H9 (cell line): ENCODE data around the gene RAB11FIP4. TPM values are rescaled to one million over a fixed set of nuclear protein-coding genes. Genes with fewer than 3 reads are reported as not detected.

Experiments
- DNase-seq: peaks from one replicate; pipeline ENCODE4 v3.0.0-alpha.2; 2017
- H2AFZ ChIP-seq: one replicate; pipeline ENCODE4 v1.6.1; 2013; ENCODE audit warnings: mild to moderate bottlenecking, low read length, control low read depth, moderate library complexity
- H2AK5ac ChIP-seq: 2 replicates; pipeline ENCODE4 v1.6.1; 2013; ENCODE audit warnings: low read length, control low read depth, mixed read lengths; ENCODE audit not compliant: insufficient read length
- H2BK120ac ChIP-seq: one replicate; pipeline ENCODE4 v1.6.1; 2013; ENCODE audit warnings: low read depth, mild to moderate bottlenecking, low read length, control low read depth, inconsistent platforms; ENCODE audit not compliant: poor library complexity, severe bottlenecking
- H2BK12ac ChIP-seq: 2 replicates; pipeline ENCODE4 v1.6.1; 2013; ENCODE audit warnings: low read length, control low read depth, mixed read lengths, low read depth; ENCODE audit not compliant: insufficient read length
- H2BK15ac ChIP-seq: 2 replicates; pipeline ENCODE4 v1.6.1; 2013; ENCODE audit warnings: low read depth, low read length, control low read depth
- H2BK20ac ChIP-seq: one replicate; pipeline ENCODE4 v1.6.1; 2013; ENCODE audit warnings: low read depth, mild to moderate bottlenecking, low read length, control low read depth, inconsistent platforms; ENCODE audit not compliant: poor library complexity, severe bottlenecking
- H2BK5ac ChIP-seq: 2 replicates; pipeline ENCODE4 v1.6.1; 2013; ENCODE audit warnings: low read length, control low read depth, mixed read lengths; ENCODE audit not compliant: insufficient read length
- H3K14ac ChIP-seq: 2 replicates; pipeline ENCODE4 v1.6.1; 2013; ENCODE audit warnings: low read length, control low read depth; ENCODE audit not compliant: insufficient read depth
- H3K18ac ChIP-seq: 2 replicates; pipeline ENCODE4 v1.6.1; 2013; ENCODE audit warnings: low read depth, mild to moderate bottlenecking, mixed read lengths, low read length, control low read depth; ENCODE audit not compliant: insufficient read length
- H3K23ac ChIP-seq: 2 replicates; pipeline ENCODE4 v1.6.1; 2013; ENCODE audit warnings: low read length, control low read depth, mixed read lengths, low read depth; ENCODE audit not compliant: insufficient read length
- H3K23me2 ChIP-seq: 2 replicates; pipeline ENCODE4 v1.6.1; 2013; ENCODE audit warnings: low read depth, mild to moderate bottlenecking, mixed read lengths, low read length, control low read depth; ENCODE audit not compliant: insufficient read length, poor library complexity, severe bottlenecking
- H3K27ac ChIP-seq: 2 replicates; pipeline ENCODE4 v1.5.1; 2013; ENCODE audit warnings: low read length, control low read depth, mixed read lengths, low read depth; ENCODE audit not compliant: insufficient read length
- H3K27me3 ChIP-seq: 2 replicates; pipeline ENCODE4 v1.6.1; 2013; ENCODE audit warnings: low read length, control low read depth, inconsistent platforms; ENCODE audit not compliant: insufficient read depth
- H3K4ac ChIP-seq: 2 replicates; pipeline ENCODE4 v1.6.1; 2013; ENCODE audit warnings: low read depth, mild to moderate bottlenecking, control low read depth, inconsistent platforms, low read length, moderate library complexity
- H3K4me1 ChIP-seq: 2 replicates; pipeline ENCODE4 v1.6.1; 2013; ENCODE audit warnings: low read length, control low read depth, inconsistent platforms; ENCODE audit not compliant: insufficient read depth
- H3K4me2 ChIP-seq: 2 replicates; pipeline ENCODE4 v1.6.1; 2013; ENCODE audit warnings: low read length, control low read depth, mixed read lengths; ENCODE audit not compliant: insufficient read length, insufficient read depth
- H3K56ac ChIP-seq: 2 replicates; pipeline ENCODE4 v1.6.1; 2013; ENCODE audit warnings: low read depth, mild to moderate bottlenecking, mixed read lengths, low read length, control low read depth; ENCODE audit not compliant: insufficient read length
- H3K79me1 ChIP-seq: 2 replicates; pipeline ENCODE4 v1.6.1; 2013; ENCODE audit warnings: low read depth, mild to moderate bottlenecking, moderate library complexity, low read length, control low read depth, inconsistent platforms; ENCODE audit not compliant: insufficient read depth, poor library complexity, severe bottlenecking
- H3K79me2 ChIP-seq: 2 replicates; pipeline ENCODE4 v1.6.1; 2013; ENCODE audit warnings: low read length, control low read depth, inconsistent platforms; ENCODE audit not compliant: insufficient read depth
- H3K9ac ChIP-seq: 2 replicates; pipeline ENCODE4 v1.6.1; 2013; ENCODE audit warnings: low read length, control low read depth, mixed read lengths; ENCODE audit not compliant: insufficient read length; ENCODE audit errors: extremely low read depth
- H3K9me3 ChIP-seq: one replicate; pipeline ENCODE4 v1.6.1; 2013; ENCODE audit warnings: low read depth, low read length, inconsistent platforms; ENCODE audit not compliant: control insufficient read depth
- H3T11ph ChIP-seq: one replicate; pipeline ENCODE4 v1.6.1; 2013; ENCODE audit warnings: mild to moderate bottlenecking, low read length, control low read depth, inconsistent platforms
- H4K20me1 ChIP-seq: one replicate; pipeline ENCODE4 v1.6.1; 2013; ENCODE audit not compliant: control insufficient read depth, insufficient read length, insufficient read depth
- H4K5ac ChIP-seq: 2 replicates; pipeline ENCODE4 v1.6.1; 2013; ENCODE audit warnings: low read depth, mild to moderate bottlenecking, mixed read lengths, low read length, control low read depth; ENCODE audit not compliant: insufficient read length
- H4K8ac ChIP-seq: replicated peaks from 2 replicates; pipeline ENCODE4 v1.6.1; 2013; ENCODE audit warnings: low read length, control low read depth, mixed read lengths, low read depth; ENCODE audit not compliant: insufficient read length
- H4K91ac ChIP-seq: 2 replicates; pipeline ENCODE4 v1.6.1; 2013; ENCODE audit warnings: low read depth, mild to moderate bottlenecking, moderate library complexity, mixed read lengths, low read length, control low read depth; ENCODE audit not compliant: insufficient read length
- H3K27ac Mint-ChIP-seq, 3 experiments: 2 replicates in 2 of 3; 3 replicates in 1 of 3; pipeline ENCODE4 v1.8.0; 2020 to 2021; ENCODE audit warnings: mixed read lengths in 3 of 3, mild to moderate bottlenecking in 1 of 3, moderate library complexity in 1 of 3
- H3K27me3 Mint-ChIP-seq: 2 replicates; pipeline ENCODE4 v1.8.0; 2021; ENCODE audit warnings: low read depth, mild to moderate bottlenecking, moderate library complexity, mixed read lengths
- H3K36me3 Mint-ChIP-seq, 3 experiments: 2 replicates in 2 of 3; 3 replicates in 1 of 3; pipeline ENCODE4 v1.8.0; 2020 to 2021; ENCODE audit warnings: low read depth in 3 of 3, mixed read lengths in 3 of 3; ENCODE audit not compliant: insufficient read depth in 1 of 3
- H3K4me1 Mint-ChIP-seq, 2 experiments: 2 replicates each; pipeline ENCODE4 v1.8.0; 2020; ENCODE audit warnings: mixed read lengths in 2 of 2
- H3K4me3 Mint-ChIP-seq, 2 experiments: 2 replicates in 1 of 2; 3 replicates in 1 of 2; pipeline ENCODE4 v1.8.0; 2020 to 2021; ENCODE audit warnings: mild to moderate bottlenecking in 2 of 2, mixed read lengths in 2 of 2, moderate library complexity in 1 of 2
- H3K9me3 Mint-ChIP-seq, 2 experiments: 2 replicates in 1 of 2; 3 replicates in 1 of 2; pipeline ENCODE4 v1.8.0; 2020; ENCODE audit warnings: mild to moderate bottlenecking in 2 of 2, mixed read lengths in 2 of 2, moderate library complexity in 1 of 2
- CTCF ChIP-seq: fragments of 200-600 bp; sonication (generic); conservative IDR thresholded peaks from 3 replicates; pipeline ENCODE4 v1.8.0; 2021; ENCODE audit warnings: antibody characterized with exemption, mild to moderate bottlenecking
- WGBS: extraction: QIAGEN DNeasy Blood & Tissue Kit; methylation state at CpG from one replicate; pipeline ENCODE4 v1.1.7; 2013; ENCODE audit warnings: missing lambda C conversion rate, low lambda C conversion rate, mixed read lengths; ENCODE audit not compliant: insufficient read length; ENCODE audit errors: extremely low coverage; 5-methylcytosine and 5-hydroxymethylcytosine counted together
- total RNA-seq: library from RNA; stranded (reverse); gene quantifications from 2 replicates; pipeline ENCODE4 v1.2.1, GENCODE V29; 2021

Gene RAB11FIP4
- total RNA-seq, 1 experiment from 2014 or later = 25.7 TPM

- TF ChIP-seq CTCF = no peak
- Histone ChIP-seq H3K56ac (no peak overlapping the region), H3K4ac (no peak overlapping the region), H4K20me1 (peaks cover 2% of the 10 kb centered on the region), H3K9ac (no peak overlapping the region), H3K23ac (no peak overlapping the region), H2BK5ac (no peak overlapping the region), H3K18ac (no peak overlapping the region), H2AFZ (no peak overlapping the region), H3K4me1 (no peaks in the 10 kb centered on the region), H2BK20ac (no peak overlapping the region), H2BK15ac (no peak overlapping the region; the same call in 1 of the 2 replicates), H3K23me2 (no peaks in the 10 kb centered on the region), H2AK5ac (no peak overlapping the region), H3K79me2 (no peaks in the 10 kb centered on the region), H3K14ac (no peak overlapping the region), H3T11ph (no peak overlapping the region), H3K9me3 (no peaks in the 10 kb centered on the region), H3K79me1 (no peaks in the 10 kb centered on the region), H3K27me3 (no peaks in the 10 kb centered on the region), H2BK12ac (no peak overlapping the region), H3K27ac (no peak overlapping the region), H3K4me2 (no peak overlapping the region), H4K5ac (no peak overlapping the region), H2BK120ac (no peak overlapping the region), H4K91ac (no peak overlapping the region), H4K8ac (no peak overlapping the region)
- H3K9me3 Mint-ChIP-seq = no peaks in the 10 kb centered on the region
- H3K36me3 Mint-ChIP-seq = peaks cover 7 to 26% (median 24%) of the 10 kb centered on the region in 3 experiments; a peak in 6 of 7 replicates
- H3K27ac Mint-ChIP-seq = no peak overlapping the region; a peak in 1 of 7 replicates
- no peak for DNase-seq
- H3K4me3 Mint-ChIP-seq = no peak overlapping the region
- no CpG with 5 or more reads among the region's 14 CpGs for WGBS
- peaks cover 12 to 17% of the 10 kb centered on the region in 2 experiments for H3K4me1 Mint-ChIP-seq
- H3K27me3 Mint-ChIP-seq = no peaks in the 10 kb centered on the region
Observed at GRCh38 chr17:31530391-31530985, 139.0 kb downstream of the RAB11FIP4 start.
